ENCODE data around the gene SLC4A1. TPM values are rescaled to one million over a fixed set of nuclear protein-coding genes. Genes with fewer than 3 reads are reported as not detected.
A peak's percentile ranks its signal among the peaks of the same experiment; 100 is the strongest.

SLC4A1 gene
- polyA plus RNA-seq, 2 of the 4 experiments (the other 2 are of a cell fraction): not detected

DNA sequence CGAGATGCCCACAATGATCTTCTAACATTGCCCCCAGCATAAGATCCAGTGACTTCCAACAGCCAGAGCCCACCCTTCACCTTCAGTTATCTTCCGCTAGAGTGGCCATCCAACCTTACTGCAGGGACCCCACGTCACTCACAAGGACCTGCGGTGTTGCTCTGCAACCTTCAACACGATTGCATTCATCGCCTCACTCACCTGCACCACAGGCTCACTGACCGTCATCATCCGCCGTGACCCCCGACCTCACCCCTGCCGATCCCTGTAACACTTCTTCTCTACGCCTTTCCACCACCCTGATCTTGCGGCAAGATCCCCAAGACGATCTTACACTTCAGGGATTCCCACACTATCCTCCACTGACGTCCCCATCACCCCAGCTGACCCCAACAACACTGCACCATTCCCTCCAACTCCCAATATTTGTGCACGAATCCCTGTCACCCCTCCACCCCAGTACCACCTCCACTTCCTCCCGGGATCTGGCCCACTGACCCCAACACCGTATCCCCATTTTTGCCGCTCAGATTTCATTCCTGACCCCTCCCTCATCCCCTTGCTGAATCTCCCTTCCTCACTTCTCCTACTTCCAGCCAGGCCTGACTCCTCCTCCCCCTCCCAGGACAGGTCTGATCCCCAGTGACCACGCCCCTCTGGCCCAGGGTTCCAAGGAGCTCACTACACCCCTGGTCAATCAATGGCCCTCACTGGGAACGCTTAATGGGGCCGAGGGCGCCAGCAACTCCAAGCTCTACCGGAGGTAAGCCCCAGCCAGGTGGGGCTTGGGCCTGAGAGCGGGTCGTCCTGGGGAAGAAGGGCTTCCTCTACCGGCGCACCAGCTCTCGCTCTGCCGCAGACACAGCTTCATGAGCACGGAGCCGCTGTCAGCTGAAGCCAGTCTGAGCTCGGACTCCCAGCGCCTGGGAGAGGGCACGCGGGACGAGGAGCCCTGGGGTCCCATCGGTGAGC lies 48.1 kb upstream of the SLC4A1 start:
- Histone ChIP-seq H3K4me1 (0 out of 3 replicates have a peak, but pooled peaks cover 4% of the 10 kb centered on the region), H3K9me3 (no peaks in the 10 kb centered on the region), H3K4me2 (peak overlapping the region; percentile 99), H3K4me3 (peak overlapping the region; percentile 63), H3K27ac (peak overlapping the region in 1 of 2 experiments; percentile 78; a peak in 3 of 6 replicates)
- ATAC-seq (peak; percentile 1 to 5; a peak in 2 of 6 replicates), FAIRE-seq (no peak), DNase-seq (ENCODE audit: low read depth in 1 of 2, low spot score in 1 of 2) (no peak)
- CTCF ChIA-PET: interaction anchor here (0.6 to 14.1 kb wide), 8 partner anchors 8 to 112 kb away, joined by 3 to 159 read pairs (median 6); partner anchors contain the start of genes RUNDC3A and SLC25A39
- no peak for TF ChIP-seq CHD4 (IDR thresholded peaks at IDR 0.05; ENCODE audit: borderline replicate concordance)
- TF ChIP-seq PHF8 (IDR thresholded peaks at IDR 0.05; ENCODE audit: borderline replicate concordance, low read depth): no peak
- no peak for TF ChIP-seq FOXS1 (CRISPR knock-in tag; IDR thresholded peaks at IDR 0.05)
- TF ChIP-seq NFE2L2 (conservative IDR thresholded peaks at IDR 0.05; ENCODE audit: low read length): no peak
- TF ChIP-seq NPAS2 (CRISPR knock-in tag; IDR thresholded peaks at IDR 0.05; ENCODE audit: borderline replicate concordance): no peak
- no peak for TF ChIP-seq RARB (CRISPR knock-in tag; IDR thresholded peaks at IDR 0.05)
- no peak for TF ChIP-seq RCOR1 (IDR thresholded peaks at IDR 0.05; ENCODE audit: low read depth, low read length)
- TF ChIP-seq KDM1A (IDR thresholded peaks at IDR 0.05; ENCODE audit: low read depth): no peak
- no peak for TF ChIP-seq RNF2 (IDR thresholded peaks at IDR 0.05; ENCODE audit: borderline replicate concordance, low read depth)
- TF ChIP-seq HOXB13 (CRISPR knock-in tag; IDR thresholded peaks at IDR 0.05; ENCODE audit: low read depth): no peak
- no peak for TF ChIP-seq HDAC2 (IDR thresholded peaks at IDR 0.05)
- POLR2A ChIA-PET: interaction anchor here (0.6 to 2.2 kb wide), 7 partner anchors 8 to 116 kb away, joined by 3 to 13 read pairs (median 4); partner anchors contain the start of genes ATXN7L3 and SLC25A39
- WGBS (ENCODE audit: missing lambda C conversion rate): 73% methylated on average over 38 of the region's 38 CpGs

- DNase-seq (ENCODE audit: low read depth in 1 of 2, low spot score in 1 of 2) (peak; percentile 73 to 93), FAIRE-seq (no peak), ATAC-seq (peak; percentile 64 to 73)
- H3K4me2 ChIP-seq: peak overlapping the region; percentile 99
- CTCF ChIA-PET: interaction anchor here (0.8 to 14.1 kb wide), 6 partner anchors 15 to 197 kb away, joined by 3 to 159 read pairs (median 5); no protein-coding TSS in a partner anchor
- peak overlapping the region; percentile 51 to 78; a peak in 5 of 6 replicates for H3K27ac ChIP-seq
- TF ChIP-seq, protein P1, sequence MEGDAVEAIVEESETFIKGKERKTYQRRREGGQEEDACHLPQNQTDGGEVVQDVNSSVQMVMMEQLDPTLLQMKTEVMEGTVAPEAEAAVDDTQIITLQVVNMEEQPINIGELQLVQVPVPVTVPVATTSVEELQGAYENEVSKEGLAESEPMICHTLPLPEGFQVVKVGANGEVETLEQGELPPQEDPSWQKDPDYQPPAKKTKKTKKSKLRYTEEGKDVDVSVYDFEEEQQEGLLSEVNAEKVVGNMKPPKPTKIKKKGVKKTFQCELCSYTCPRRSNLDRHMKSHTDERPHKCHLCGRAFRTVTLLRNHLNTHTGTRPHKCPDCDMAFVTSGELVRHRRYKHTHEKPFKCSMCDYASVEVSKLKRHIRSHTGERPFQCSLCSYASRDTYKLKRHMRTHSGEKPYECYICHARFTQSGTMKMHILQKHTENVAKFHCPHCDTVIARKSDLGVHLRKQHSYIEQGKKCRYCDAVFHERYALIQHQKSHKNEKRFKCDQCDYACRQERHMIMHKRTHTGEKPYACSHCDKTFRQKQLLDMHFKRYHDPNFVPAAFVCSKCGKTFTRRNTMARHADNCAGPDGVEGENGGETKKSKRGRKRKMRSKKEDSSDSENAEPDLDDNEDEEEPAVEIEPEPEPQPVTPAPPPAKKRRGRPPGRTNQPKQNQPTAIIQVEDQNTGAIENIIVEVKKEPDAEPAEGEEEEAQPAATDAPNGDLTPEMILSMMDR (IDR thresholded peaks at IDR 0.05): no peak
- TF ChIP-seq, protein P2, sequence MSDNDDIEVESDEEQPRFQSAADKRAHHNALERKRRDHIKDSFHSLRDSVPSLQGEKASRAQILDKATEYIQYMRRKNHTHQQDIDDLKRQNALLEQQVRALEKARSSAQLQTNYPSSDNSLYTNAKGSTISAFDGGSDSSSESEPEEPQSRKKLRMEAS (IDR thresholded peaks at IDR 0.05): peak; percentile 33; the same call in 1 of the 2 replicates
- TF ChIP-seq REST (IDR thresholded peaks at IDR 0.05) (peak; percentile 60; the same call in 1 of the 2 replicates), CHD2 (IDR thresholded peaks at IDR 0.05; ENCODE audit: low read length, partially characterized antibody) (peak; percentile 78)
- TF ChIP-seq, protein P3, sequence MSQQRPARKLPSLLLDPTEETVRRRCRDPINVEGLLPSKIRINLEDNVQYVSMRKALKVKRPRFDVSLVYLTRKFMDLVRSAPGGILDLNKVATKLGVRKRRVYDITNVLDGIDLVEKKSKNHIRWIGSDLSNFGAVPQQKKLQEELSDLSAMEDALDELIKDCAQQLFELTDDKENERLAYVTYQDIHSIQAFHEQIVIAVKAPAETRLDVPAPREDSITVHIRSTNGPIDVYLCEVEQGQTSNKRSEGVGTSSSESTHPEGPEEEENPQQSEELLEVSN (IDR thresholded peaks at IDR 0.05; ENCODE audit: borderline replicate concordance, low read depth): peak; percentile 52; the same call in 1 of the 2 replicates
- H3K4me3 ChIP-seq: peak overlapping the region; percentile 63
- no peaks in the 10 kb centered on the region for H3K9me3 ChIP-seq
- 14% methylated on average over 25 of the region's 81 CpGs for WGBS (ENCODE audit: missing lambda C conversion rate)
- POLR2A ChIA-PET: interaction anchor here (0.6 to 2.2 kb wide), 6 partner anchors 9 to 115 kb away, joined by 3 to 13 read pairs (median 4); partner anchors contain the start of genes ATXN7L3 and SLC25A39
- 0 out of 3 replicates have a peak, but pooled peaks cover 4% of the 10 kb centered on the region for H3K4me1 ChIP-seq
These were observed 47.1 kb upstream of the SLC4A1 start for GRCh38 chr17:44314869-44315661.
